ENCODE measurements around the gene TCN2.
"Not testable (repeated sequence)": the region's sequence is repeated elsewhere in the genome, so short reads cannot be mapped to it uniquely, and the experiment has no call there.

TCN2 gene

GRCh38 chr22:30606455-30607299 lies at the start of gene TCN2:
TSS of gene TCN2 (plus strand) at chr22:30607174. CDS start at chr22:30607332, 158 bp downstream.
- DNase-seq (ENCODE audit: low read depth in 1 of 2, low spot score in 1 of 2): no peak

DNA sequence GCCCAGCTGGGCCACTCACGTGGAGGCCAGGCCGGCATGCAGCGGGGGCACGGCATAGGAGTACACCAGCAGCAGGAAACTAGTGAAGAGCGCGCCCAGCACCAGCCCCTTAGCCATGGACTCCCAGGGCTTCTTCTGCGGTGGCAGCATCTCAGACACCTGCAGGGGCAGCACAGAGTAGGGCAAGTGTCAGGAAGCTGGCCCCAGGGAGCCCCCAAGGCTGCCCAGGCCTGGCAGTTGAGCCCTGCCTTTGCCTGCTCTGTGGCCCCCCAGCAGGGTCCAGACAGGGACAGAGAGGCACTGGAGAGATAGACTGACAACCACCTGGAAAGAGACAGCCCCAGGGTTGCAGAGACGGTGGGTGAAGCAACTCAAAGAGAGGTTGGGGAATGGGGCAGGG lies 49.7 kb upstream of the TCN2 start:
- DNase-seq (ENCODE audit: low read depth in 1 of 2, low spot score in 1 of 2): no peak

DNA sequence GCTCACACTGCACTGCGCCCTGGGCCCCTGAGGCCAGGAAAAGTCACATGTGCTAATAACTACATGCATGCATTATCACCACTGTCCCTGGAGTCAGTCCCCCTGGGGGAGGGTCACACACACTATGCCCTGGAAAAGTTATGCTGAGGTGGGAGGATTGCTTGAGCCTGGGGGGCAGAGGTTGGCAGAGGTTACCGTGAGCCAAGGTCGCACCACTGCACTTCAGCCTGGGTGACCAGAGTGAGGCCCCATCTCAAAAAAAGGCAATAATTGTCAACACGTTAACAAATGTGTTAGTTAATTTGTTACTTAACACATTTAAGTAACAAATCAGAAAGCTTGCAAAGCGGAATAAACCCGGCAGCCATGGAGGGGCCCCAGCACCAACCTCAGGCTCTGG lies 47.1 kb upstream of the TCN2 start:
- DNase-seq (ENCODE audit: low read depth in 1 of 2, low spot score in 1 of 2): no peak

DNA sequence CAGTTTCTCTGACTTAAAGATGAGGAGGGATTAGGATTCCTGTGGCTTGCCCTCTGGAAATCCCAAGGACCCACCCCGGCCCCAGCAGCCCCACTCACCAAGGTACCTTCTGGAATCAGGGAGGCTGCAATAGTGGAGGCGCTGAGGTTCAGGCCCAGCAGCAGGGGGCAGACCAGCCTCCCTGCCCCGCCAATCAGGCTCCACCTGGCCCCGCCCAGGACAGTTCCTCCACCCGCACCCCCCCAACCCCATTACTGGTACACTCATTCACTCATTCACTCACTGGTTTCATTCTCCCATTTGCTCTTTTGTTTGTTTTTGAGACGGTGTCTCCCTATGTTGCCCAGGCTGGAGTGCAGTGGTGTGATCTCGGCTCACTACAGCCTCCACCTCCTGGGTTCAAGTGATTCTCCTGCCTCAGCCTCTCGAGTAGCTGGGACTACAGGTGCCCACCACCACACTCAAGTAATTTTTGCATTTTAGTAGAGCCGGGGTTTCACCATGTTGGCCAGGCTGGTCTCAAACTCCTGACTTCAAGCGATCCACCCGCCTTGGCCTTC lies 46.3 kb upstream of the TCN2 start:
- not testable (repeated sequence) for DNase-seq (ENCODE audit: low read depth in 1 of 2, low spot score in 1 of 2)

DNA sequence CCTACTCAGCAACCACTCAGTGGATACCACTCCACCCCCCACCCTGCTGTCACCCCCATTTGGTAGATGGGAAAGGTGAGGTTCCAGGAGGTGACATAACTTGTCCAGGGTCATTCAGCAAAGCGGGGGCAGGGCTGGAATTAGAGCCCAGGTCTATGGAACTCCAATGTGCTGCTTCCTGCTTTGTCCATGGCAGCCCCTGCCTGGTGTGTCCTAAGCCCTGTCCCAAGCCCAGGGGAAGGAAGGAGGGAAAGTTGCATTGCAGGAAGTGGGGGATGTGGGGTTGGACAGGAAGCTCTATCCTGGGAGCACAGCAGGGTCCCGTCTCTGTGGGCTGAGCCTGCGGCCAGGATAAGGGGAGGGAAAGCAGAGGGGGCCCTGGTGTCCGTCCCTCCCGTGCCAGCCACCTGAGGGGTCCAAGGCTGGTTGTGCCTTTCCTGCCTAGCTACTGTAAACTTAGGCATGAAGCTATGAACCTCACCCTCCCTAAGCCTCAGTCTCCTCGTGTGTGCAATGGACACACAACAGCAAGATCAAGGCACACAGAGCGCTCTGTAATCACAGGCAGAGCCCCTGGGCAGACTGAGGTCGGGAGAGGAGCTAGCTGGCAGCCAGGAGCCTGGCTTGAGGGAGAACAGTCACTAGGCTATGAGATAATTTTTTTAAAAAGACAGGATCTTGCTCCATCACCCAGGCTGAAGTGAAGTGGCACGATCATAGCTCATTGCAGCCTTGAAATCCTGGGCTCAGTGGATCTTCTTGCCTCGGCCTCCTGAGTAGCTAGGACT lies 45.4 kb upstream of the TCN2 start:
- DNase-seq (ENCODE audit: low read depth in 1 of 2, low spot score in 1 of 2): no peak

- no peak for DNase-seq (ENCODE audit: low read depth in 1 of 2, low spot score in 1 of 2)
These were observed 44.6 kb upstream of the TCN2 start for GRCh38 chr22:30562366-30562765.

DNA sequence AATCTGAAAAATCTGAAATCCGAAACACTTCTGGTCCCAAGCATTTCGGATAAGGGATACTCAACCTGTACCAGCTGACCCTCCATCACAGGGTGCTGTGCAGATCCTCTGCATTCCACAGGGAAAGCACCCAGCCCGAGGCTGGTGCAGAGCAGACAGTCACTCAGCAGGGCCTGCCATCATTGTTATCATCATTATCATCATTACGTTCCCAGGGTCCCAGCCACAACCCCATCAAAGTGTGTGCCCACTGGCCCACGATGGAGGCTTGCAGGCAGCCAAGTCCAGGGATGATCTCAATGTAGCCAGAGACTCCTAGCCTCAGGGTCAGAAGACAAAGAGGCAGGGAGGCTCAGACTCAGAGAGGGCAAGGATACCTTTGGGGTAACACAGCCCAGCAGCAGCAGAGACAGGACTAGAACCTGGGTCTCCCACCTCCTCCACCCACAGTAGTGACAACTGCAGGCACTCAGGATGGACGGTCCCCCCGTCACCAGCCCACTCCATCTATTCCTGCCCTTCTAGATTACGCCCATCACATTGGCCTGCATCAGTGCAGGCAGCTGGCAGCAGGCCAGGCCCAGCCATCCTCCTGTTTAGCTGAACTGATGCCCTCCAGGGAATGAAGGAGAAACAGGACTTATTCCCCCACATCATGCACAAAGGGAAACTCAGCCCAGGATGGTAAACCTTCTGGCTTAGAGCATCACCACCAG lies 42.8 kb upstream of the TCN2 start:
- no peak for DNase-seq (ENCODE audit: low read depth in 1 of 2, low spot score in 1 of 2)

DNA sequence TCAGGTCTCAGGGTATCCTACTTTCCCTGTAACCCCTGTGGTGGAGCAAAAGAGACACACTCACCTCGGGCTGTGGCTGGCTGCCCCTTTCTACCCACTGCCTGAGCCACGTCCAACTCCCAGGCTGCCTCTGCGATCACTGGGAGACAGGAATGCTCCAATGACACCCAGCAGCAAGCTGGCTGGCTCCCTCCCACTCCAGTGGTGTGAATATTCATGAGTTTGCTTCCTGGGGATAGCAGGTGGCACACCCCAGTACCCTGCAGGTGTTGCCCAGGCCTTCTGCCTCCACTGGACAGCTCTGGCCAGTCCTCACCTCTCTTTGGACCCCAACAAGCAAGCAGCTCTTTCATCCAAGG lies 42.2 kb upstream of the TCN2 start:
- no peak for DNase-seq (ENCODE audit: low read depth in 1 of 2, low spot score in 1 of 2)

- DNase-seq (ENCODE audit: low read depth in 1 of 2, low spot score in 1 of 2): no peak
These were observed 41.6 kb upstream of the TCN2 start for GRCh38 chr22:30565341-30565740.

- no peak for DNase-seq (ENCODE audit: low read depth in 1 of 2, low spot score in 1 of 2)
These were observed 40.8 kb upstream of the TCN2 start for GRCh38 chr22:30566125-30566524.

DNA sequence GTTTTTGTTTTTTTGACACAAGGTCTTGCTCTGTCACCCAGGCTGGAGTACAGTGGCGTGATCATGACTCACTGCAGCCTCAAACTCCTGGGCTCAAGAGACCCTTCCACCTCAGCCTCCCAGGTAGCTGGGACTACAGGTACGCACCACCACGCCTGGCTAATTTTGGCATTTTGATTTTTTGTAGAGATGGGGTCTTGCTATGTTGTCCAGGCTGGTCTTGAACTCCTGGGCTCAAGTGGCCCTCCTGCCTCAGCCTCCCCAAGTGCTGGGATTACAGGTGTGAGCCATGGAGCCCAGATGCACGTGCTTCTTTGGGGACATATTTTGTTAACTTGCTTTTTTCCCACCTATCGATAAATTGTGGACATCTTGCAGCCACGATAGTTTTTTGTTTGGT lies 39.7 kb upstream of the TCN2 start:
- not testable (repeated sequence) for DNase-seq (ENCODE audit: low read depth in 1 of 2, low spot score in 1 of 2)

DNA sequence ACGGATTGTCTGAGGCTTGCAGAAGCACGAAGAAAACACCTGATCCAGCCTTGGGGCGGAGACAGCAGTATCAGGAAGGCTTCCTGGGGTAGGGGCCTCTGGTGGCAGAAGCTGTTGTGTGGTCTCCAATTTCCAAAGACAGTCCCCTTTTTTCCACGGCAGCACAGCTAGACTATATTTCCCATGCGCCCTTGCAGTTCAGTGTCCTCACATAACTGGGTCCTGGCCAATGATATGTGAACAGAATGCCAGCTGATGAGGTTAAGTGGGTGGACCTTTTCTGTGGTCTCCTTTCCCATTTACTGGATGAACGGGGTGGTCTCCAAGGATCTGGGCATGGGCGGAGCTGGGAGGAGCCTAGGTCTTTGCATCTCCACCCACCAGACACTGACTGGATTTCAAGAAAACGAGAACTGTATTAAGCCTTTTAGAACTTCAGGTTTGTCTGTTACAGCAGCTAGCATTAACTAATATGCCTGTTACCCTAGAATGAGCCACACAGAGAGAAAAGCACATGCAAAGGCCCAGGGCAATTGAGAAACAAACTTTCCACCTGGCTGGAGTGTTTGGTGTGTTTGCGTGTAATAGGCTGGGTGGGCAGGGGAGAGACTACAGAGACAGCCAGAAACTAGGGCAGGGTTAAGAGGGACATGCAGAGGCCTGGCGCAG lies 38.7 kb upstream of the TCN2 start:
- no peak for DNase-seq (ENCODE audit: low read depth in 1 of 2, low spot score in 1 of 2)

DNA sequence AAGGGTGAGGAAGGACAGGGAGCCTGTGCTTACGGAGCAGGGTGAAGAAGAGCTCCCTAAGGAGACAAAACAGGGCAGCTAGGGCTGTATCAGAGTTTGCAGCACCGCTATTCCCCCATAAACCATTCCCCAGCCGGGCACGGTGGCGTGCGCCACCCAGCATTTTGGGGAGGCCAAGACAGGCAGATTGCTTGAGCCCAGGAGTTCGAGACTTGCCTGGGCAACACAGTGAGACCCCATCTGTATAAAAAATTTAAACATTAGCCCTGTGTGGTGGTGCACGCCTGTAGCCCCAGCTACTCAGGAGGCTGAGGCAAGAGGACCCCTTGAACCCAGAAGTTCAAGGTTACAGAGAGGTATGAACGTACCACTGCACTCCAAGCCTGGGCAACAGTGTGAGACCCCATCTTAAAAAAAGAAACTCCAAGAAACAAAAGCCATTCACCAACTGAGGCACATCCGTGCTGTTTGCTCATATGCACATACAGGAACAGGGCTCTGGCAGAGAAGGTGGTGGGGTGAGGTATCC lies 37.2 kb upstream of the TCN2 start:
- DNase-seq (ENCODE audit: low read depth in 1 of 2, low spot score in 1 of 2): no peak

DNA sequence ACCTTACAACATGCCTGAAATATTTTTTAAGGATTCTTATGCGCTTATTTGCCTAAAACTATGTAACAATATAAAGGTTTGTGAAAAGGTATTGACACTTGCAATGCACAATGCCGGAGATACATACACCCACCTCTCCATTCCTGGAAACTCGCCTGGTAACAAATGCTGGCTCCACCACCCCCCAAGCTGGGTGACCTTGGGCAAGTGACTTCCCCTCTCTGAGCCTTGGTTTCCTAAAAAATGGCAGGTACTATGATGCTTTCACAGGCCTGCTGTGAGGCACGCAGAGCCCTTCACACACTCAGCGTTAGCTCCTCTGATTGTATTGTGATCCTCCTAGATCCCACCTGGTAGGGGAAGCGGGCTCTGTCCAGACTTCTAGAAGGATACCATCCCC lies 34.8 kb upstream of the TCN2 start:
- DNase-seq (ENCODE audit: low read depth in 1 of 2, low spot score in 1 of 2): no peak

DNA sequence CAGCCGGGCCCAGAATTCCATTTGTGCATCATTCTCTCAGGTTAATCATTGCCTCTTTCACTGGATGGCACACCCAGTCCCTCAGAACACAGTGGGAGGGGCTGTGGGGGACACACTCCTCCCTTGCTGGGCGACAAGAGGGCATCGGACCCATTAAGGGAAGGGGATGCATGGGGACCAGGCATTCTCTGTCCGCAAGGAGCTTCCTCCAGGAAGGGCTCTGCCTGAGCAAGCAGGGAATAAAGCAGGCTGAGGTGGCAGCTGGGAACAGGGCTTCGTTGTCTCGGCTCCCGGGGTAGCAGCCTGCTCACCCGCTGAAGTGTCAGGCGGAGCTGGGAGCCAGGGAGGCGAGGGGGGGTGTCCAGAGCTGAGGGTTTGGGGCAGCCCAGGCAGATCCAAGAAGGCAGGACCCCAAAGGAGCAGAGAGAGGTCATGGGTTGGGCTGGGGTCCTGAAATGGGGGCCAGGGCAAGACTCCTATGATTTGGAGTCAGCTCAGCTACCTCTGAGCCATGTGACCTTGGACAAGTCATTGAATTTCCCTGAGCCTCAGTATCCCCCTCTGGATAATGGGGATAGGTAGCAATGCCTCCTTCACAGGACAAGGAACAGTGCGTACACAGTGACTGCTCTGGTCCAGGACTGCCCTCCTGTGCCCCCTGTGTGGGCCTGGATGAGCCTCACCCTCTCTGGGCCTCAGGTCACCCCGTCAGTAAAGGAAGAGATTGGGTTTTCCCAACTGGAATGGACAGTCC lies 34.0 kb upstream of the TCN2 start:
- no peak for DNase-seq (ENCODE audit: low read depth in 1 of 2, low spot score in 1 of 2)

DNA sequence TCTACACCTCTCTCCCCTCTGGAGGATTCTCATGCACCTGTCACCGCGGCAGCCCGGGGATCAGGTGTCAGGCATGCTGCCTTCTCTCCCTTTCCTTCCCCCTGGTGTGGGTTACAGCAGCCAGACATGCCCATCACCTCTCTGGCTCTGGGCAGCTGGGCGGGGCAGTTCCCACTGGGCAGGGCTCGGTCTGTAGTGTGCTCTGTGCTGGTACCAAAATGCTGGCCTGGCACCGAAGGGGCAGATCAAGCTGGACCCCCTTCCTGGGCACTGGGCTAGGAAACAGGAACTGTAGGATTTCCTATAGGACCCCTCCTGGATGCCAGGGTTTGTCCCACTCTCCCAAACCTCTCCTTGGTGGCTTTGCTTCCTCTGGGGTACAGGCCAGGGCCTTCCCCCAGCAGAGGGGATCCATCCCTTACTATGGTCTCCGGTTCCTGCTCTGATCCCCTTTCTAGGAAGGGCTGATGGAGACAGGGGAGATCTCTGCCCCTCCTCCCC lies 33.3 kb upstream of the TCN2 start:
- no peak for DNase-seq (ENCODE audit: low read depth in 1 of 2, low spot score in 1 of 2)

DNA sequence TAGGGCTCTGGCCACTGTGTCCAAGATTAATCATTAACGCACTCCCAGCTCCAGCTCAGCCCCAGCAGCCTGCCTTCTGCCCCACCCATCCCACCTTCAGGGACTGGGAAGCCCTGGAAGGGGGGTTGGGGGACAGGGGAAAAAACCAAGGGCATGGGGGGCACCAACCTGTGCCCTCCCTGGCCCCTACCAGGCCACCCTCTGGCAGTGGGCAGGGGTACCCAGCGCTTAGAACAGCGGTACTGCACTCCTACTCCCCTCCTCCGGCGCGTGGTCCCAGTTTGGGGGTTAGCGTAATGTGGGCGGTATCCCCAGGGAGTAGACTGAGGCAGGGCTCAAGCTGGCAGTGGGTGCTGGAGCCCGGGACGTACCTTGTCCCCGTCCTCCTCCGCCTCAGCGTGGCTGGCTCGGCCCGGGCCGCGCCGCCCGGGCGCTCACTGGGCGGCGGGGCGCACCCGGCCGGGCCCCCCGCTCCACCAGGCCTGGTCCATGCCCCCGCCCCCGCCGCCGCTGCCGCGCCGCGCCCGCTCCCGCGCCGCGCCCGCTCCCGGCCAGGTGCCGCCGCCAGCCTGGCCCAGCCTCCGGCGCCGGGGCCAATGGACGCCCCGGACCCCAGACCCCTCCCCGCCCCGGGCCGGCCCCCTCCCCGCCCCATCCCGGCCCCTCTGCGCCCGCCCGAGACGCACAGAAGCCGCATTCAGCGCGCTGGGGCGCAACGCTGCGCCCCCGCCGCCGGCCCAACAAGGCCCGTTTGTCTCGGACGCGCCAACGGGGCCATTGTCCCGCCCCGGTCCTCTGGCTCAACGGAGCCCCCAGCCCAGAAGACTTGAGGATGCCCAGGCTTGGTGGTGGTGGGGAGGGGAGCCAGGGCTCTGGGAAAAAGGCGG lies 32.6 kb upstream of the TCN2 start, which contains the start of gene GAL3ST1:
Gene GAL3ST1, minus strand, starts transcription at position 571 of the 887 bp plus-strand sequence. CDS start 17,273 bp downstream, outside the sequence.
- no peak for DNase-seq (ENCODE audit: low read depth in 1 of 2, low spot score in 1 of 2)

DNA sequence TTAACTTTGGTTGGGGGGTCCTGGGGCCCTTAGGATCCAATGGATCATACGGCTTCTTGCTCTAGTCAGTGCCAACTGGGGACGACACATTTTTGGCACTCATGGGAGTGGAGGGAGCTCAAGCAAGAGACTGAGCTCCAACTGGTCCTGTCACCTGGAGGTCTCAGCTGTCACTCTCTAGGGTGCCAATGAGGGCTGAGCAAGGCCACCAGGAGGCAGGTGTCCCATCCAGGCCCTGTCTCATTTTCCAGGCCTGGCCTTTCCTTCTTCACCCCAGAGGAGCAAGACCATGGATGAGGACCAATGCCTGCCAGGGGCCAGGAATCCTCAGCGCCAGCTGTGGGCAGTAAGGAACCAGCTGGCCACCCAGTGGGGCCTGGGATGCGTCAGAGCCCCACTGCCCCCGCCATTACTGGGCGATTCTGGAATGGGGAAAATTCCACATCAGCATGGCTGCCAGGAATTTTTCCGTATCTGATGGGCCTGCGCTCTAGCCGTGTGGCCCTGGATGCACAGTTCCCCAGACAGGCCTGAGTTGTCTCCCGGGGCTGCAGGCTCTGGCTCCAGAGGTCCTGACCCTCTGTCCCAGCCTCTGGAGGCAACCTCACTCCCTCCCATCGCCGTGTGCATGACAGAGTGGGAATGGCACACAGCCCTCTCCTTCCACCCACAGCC lies 31.8 kb upstream of the TCN2 start:
- no peak for DNase-seq (ENCODE audit: low read depth in 1 of 2, low spot score in 1 of 2)
